AML-193 (cell line): Measurements from ENCODE around the gene GCG.

Experiments
- DNase-seq, 2 experiments: peaks; one replicate each; lab custom pipeline; 2025; lab: John Stamatoyannopoulos, UW

The GCG gene

DNA sequence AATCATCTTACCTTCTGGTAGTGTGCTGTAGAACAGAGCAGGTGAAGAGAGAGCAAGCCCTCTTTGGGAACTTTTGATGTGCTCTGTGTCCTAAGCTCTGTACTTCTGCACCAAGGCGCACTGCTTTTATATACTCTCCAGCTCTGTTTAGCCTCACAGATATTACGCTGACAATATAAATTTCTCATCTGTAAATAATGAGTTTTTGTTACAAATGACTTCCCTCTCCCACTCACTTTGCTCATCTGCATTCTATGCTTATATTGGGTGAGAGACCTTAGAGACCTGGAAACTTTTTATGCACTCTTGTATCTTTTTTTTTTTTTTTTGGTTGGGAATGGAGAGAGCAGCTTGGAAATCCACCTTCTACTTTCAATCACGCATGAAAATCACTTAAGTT, at the start of gene GCG:
TSS of gene GCG (minus strand) at position 101 of the 400 bp plus-strand sequence. CDS start 3,069 bp downstream, outside the sequence.
- no peak for DNase-seq

DNA sequence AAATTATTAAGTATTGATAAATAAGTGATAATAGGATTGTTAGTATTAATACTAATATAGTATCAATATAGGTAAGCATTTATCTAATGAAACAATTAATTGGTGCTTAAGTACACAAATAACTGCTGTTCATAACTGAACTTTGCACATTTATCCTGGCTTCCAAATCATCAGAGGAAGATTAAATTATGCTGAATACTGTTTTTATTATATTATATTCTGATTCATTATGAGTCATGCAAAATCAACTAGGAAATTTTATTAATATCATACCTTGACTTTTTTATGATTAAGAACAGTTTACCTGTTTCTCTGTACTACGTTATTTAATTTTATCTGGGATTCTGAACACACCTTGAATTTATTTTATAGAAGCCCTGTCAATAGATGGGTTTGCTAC, 48.6 kb upstream of the GCG start:
- DNase-seq, result no peak

DNA sequence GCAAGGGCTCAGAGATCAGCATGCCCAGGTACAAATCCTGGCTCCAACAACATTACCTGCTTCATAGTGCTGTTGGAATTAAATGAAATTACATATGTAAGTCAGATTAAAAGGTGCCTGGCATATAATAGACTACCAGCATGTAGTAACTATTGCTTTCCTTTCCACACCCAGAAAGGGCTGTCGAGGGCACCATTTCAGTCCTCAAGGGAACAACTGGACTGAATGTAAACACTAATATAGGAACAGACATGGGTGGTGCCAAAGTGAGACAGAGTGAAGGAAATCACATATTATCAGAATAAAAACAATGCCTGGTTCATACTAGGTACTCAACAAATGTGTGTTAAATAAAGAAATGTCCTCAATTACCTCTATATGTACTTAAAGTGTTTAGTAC, 47.9 kb upstream of the GCG start:
- DNase-seq, result no peak

DNA sequence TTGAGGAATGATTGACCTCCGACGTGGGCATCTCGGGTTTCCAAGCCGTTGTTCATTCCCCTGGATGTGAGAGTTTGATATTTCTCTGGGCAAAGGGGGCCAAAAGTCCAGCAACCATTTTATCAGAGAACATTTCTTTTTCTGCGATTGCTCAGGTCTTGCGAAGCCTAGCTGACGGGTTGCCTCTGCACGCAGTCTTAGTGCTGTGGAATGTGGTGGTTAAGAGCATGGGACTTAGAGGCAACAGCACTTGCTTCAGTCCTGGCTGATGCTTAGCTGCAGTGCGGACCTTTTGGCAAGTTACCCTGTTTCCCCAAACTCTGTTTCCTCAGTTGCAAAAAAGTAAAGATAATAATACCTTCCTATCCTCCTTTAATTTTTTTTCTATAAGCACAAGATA, 46.2 kb upstream of the GCG start:
- DNase-seq, result no peak

DNA sequence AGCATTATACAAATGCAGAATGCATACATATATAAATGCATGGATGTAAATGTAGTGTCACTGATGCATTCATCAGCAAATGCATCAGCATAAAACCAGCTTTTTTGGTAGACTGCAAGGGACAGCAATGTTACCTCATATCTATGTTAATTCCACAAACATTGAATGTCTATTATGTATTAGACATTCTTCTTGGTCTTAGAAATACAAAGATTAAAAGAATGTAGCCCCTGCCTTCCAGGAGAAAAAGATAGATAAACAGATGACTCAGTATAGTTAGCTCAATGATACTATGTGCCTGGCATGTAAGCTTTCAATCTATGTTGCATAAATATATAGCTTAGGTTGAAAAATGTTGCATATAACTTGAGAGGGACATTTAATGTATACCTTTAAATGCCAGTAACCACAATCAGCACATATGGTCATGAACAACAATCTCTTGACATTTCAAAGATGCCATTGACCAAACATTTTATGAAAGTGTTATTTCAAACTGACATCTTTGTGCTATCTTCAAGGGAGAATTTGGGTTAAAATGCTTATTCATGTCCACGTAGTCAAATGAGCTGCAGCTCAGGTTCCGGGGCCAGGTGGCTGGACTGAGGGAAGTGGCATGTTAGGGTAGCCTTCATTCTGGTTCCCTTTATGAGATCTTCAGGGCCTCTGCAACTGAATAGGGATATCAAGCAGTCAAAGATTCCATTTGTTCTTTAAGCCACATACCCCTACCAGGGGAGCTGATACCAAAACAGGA, 45.2 kb upstream of the GCG start:
- DNase-seq, result no peak

DNA sequence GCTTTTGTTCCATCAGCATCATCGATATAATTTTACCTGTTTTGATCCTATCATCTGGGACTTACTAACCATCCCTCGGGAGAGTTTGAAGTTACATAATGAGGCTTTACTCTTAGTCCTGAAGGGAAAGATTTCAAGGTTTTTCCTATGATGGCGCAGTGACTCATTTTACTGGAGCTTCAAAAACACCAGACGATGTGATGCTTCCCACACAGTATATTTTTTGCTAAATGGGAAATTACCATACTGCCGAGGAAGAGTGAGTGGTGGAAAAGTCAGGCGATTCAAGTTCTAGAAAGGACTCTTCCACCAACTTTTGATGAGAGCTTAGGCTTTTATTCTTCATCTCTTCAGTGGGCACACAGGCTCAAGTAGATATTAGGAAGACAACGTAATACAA, 44.6 kb upstream of the GCG start:
- no peak for DNase-seq

DNA sequence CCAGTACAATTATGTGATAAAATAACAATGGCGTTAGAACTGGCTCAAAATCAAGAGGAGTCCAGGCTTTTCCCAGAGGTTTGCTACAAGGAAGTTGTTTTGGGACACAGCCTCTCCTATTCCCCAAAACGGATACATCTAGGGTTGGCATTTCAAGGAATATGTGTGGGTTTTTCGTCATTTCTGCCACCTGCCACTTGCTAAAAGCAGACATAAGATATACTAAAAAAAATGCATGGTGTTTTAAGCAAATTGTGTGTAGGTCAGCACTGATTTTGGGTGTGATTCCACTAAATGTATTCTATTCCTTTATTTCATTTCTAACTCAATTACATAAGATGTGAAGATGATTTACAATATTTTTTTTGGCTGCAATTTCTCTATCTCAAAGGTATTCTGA, 36.4 kb upstream of the GCG start:
- DNase-seq, result no peak

DNA sequence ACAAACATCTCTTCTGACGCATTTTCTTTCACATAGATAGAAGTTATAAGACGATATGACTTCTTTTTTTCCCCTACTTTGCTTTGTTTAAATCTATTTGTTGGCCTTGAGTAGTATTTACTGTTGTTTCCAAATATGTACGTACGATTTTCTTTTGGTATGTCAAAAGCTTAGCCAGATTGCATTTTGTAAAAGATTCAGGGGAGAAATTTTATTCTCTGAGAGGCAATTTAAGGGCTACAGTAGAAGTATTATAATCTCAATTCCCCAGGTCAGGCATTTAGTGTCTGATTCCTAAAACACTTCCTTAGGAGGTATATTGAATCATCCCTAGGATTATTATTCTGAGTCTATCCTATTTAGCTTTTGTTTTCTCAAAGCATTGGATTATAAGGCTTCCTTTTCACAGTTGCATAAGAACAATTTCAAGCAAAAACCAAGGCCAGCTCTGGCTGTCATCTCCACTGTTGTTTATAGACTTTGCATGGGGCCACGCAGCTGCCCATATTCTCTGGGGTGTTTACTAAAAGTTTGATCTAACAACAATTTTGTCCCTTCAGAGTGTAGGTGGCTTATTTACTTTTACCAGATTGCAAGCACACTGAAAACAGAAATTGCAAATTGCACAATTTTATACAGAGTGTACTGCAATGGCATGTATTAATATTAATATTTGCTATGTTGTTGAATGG, 33.6 kb upstream of the GCG start:
- no peak for DNase-seq

DNA sequence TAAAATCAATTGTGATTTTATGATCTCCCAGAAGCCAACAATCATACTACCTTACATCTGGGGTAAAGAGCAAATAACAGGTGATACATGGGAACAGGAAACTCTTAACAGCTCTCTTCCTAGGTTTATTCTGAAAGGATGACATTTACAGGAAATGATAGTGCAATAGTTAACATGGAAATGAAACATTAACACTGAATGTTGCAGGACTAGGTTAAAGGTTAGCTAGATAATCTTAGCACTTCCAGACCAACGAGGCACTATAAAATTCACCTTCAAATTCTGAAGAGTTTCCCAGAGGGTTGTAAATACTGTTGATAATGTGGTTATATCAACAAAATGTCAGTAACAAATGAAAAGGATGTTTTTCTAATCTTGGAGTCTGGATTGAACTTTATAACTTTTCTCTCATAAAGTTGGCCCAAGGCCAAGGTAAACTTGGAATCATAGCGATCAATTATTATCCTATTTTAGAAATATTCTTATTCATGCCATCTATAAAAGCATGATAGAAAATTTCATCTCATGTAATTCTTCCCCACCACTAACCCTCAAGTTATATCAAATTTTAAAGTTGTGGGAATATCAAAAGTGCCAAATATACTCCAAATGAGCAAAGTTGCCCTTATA, 32.9 kb upstream of the GCG start:
- no peak for DNase-seq

DNA sequence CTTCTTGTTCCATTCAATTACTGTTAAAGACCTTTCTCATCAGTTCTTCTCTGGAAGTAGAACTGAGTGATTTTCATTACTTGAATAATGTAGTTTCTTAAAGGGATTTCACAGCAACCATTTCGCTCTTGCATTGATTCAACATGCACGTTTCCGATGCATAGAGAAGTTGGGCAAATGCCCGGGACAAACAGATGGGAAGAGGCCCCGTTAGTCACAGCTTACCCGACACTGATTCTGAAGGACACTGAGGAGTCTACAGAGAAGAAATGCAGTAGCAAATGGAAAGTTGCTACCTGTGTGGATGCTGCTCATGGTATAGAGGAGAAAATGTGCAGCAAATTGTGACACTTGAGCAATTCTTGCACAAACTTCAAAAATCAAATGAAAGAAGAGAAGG, 32.3 kb upstream of the GCG start:
- DNase-seq, result no peak

DNA sequence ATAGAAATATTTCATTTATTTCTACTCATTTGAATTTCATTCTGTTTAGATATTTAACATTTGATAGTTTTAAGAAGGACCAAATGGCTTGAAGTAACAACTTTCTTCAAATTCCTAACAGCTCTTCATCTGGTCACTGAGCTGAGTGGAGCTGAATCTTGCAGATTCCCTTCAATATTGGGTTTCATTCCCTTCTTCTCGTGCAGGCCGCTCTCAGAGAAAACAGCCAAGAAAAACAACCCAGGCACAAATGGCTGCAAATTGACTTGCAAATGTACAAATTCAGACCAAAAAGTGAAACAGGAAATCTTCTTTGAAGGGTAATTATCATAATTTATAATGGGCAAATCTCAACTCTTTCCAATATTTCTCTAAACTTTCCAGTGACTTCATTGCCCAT, 30.3 kb upstream of the GCG start:
- DNase-seq, result no peak

DNA sequence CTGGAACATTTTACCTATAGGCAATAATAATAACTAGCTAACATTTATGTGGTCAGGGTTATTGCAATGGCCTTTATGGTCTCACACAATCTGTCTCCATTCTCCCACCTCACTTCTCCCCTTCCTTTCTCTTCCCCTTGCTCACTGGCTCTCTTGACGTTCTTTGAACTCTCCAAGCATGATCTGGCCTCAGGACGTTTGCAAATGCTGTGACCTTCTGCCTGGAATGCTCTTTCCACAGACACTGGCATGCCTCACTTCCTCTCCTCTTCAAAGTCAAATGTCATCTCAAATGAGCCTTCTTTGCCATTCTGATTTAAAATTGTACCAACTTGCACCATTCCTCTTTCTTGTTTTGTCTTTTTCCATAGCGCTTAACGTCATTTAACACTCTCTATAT, 25.3 kb upstream of the GCG start:
- DNase-seq, result no peak

DNA sequence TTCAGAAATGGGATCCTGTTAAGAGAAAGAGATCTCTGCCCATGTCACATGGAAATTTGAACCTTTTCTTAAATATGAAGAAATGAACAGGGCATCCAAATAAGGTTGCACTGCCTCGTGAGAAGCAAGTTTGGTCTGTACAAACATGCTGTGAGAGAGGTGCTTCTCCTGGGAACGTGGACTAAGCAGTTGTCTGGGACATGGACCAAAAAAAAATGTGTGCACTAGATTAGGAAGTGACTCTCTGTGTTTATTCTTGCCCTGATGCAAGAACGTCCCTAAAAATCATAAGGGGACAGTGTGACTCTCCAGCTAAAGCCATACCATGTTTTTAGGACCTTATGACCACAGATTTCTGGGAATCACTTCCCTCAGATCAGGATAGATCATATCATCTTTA, 23.7 kb upstream of the GCG start:
- no peak for DNase-seq

DNA sequence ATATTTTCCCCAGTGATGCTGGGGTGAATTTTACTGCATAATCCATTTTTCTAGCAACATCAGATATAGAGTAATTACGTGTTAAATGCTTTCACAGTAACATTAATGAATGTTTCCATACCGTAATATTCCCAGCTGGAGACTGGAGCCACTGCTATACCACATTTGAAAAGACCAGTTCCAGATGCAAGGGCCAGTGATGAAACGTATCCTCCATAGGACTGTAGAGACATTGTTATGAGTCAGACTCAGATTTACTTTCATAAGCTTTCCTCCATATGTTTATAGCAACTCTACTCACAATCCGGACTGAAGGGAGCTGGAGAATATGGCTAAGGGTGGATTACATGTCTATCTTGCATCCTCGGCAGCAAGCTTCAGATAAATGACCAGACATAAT, 22.7 kb upstream of the GCG start:
- no peak for DNase-seq

DNA sequence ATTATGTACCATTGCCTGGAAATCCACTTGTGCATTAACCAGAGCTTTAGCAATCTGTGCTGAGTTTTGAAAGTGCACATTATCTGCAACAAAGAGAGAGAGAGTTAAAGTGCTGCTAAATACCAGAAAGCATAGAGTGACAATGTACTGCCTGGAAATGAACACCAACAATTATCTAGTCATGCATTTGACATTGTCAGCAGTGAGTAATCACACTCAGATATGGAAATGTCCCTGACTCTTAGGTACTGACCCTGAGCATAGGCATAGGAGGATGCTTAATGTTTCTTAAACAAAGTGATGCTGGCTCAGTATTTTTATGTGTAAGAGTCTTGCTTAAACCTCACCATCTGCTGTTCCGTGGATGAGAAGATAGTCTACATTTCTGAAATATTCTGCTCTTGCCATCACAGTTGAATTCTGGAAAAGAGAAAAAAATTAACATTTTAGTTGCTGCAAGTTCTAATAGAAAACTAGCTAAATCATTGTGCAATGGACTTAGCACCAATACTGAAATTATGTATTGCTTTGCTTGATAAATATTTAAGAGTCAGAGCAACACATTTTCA, 20.8 kb upstream of the GCG start:
- no peak for DNase-seq

DNA sequence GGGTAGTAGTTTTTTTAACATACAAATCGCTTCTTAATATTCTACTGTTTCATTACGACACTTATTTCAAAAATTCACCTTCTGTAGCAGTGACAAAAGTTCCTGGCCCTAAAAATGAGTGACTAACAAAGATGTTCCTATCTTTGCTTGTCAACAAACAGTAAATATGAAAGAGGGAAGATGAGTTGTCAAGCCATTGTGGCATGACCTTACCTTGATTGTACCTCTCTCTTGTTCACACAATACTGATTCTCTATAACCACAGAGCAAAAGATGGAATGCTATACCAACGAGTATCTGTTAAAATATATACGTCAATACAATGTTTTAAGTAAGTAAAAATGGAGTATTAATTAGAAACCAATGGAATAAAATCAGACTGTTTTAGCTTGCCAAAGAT, 14.7 kb upstream of the GCG start:
- no peak for DNase-seq

DNA sequence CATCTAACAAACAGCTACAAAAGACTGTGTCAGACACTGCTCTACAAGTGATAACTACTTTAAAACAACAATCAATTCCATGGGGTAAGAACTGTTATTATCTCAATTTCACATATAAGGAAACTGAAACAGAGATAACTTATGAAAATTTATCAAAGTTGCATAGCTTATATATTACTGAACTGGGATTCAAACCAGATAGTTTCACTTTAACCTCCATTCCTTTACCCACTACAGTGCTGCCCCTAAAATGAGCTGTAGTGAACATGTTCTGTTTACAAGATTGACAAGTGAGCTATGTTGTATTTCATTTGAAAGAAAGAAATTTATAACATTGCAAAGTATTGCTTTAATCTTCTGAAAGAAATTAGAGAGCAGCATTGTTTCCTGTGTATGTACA, 14.1 kb upstream of the GCG start:
- no peak for DNase-seq

DNA sequence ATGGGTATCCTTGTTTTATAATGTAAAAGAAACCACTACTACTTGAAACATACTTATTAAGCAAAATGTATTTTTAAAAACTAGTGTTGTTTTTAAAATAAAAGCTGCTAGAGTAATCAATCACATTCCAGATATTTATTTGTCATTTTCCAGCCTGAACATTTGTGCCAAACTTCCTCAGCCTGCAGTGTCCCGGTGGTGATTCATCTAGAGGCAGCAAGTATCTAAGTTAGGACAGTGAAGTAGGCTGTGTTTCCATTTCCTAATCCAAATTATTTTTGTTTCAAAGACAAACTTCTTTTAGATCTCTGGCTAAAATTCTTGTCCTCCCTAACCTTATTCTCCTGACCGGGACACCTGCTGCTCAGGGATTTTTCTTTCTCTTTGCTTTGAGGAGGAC, 12.8 kb upstream of the GCG start:
- no peak for DNase-seq

DNA sequence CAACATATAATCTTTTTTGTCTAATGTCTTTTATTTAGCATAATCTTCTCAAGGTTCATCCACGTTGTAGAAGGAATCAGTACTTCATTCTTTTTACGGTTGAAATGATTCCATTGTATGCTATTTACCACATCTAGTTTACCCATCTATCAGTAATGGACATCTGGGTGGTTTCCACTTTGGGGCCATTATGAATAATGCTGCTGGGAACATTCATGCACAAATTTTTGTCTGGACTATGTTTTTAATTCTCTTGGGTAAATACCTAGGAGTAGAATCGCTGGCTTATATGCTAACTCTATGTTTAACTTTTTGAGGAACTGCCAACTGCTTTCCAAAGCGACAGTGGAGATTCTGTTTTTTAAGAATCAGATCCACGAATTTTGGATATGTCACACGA, 7.4 kb upstream of the GCG start:
- DNase-seq, result no peak

DNA sequence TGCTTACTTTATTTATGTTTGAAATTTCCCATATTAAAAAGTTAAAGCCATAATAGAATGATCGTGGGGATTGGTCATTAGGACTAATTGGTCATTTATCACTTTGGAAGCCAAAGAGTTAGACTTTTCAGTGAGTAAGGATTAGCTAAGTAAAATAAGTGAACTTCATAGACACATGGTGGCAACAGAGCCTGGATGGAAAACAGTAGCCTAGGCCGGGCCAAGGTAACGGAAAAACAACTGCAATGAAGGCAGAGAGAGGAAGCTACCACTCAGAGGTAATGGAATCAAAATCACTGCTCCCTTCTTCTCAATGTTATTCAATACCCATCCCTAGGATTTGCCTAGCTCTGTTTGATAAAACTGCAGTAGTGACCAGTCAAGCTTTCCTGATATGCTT, 4.1 kb upstream of the GCG start:
- DNase-seq, result no peak

DNA sequence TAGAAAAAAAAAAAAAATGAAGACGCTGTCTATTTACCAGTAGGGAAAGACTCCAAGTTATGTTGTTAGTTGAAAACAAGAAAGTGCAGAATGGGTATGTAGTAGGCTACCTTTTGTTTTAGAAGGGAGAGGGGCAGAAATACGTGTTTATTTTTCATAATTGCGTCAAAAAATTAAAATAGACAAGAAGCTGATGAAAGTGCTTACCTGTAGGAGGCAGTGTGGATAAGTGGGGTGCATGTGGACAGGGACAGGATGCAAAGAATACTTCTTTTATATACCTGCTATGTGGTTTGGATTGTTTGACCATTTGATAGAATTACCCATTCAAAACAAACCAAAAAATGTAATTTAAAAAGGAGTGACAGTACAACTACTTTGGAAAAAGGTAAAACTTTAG, 3.0 kb upstream of the GCG start:
- DNase-seq, result no peak

DNA sequence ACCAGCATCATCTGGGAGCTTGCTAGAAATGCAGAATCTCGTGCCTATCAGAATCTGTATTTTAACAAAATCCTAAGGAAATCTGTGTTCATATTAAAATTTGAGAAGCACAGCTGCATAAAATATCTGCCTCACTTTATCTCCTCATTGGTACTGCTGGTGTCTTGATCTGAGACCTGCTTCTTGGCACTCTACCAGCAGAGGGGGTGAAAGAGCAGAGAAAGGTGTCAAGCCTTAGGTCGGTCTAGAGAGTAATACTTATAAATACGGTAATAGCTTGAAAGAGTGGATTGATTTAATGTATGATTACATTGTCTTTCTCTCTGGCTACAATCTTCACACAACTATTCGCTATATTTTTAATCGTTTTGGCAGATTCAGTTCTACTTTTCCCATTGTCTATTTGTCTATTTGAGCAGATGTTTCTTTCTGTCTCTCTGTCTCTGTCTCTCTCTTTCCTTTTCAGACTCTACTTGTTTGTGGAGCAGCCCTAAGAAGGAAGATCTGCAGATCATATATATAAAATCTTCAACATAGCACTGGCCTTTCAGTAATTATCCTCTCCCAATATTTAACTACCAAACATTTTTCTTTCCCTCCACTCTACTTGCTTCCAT, 1.7 kb upstream of the GCG start:
- DNase-seq, result peak; percentile 72

DNA sequence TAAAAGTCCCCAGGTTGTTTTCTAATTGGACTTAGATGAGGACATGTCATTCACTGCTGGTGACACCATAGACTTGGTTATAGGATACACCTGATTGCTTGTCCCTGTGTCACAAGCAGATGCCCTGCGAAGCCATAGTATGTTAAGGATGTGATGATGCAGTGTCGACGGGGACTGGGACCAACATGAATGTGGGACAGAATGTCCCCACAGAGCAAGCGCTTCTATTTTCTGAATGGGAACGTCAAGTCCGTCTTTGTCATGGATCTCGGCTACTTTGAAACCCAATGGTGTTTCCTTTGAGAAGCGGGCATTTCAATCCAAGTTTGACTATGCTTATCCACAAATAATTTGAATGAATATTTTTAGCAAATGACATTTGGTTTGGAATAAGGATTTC, 2.1 kb downstream of the GCG start:
- no peak for DNase-seq
